Islet of Langerhans (tissue), 1 donor: ENCODE results near the gene CHST4.
"Not testable (repeated sequence)": the region's sequence is repeated elsewhere in the genome, so short reads cannot be mapped to it uniquely, and the experiment has no call there.

Experiments
- FAIRE-seq: peaks from one replicate; lab custom pipeline; 2011; peaks lifted over from hg19 to GRCh38; lab: Jason Lieb, UNC

CHST4 gene

DNA sequence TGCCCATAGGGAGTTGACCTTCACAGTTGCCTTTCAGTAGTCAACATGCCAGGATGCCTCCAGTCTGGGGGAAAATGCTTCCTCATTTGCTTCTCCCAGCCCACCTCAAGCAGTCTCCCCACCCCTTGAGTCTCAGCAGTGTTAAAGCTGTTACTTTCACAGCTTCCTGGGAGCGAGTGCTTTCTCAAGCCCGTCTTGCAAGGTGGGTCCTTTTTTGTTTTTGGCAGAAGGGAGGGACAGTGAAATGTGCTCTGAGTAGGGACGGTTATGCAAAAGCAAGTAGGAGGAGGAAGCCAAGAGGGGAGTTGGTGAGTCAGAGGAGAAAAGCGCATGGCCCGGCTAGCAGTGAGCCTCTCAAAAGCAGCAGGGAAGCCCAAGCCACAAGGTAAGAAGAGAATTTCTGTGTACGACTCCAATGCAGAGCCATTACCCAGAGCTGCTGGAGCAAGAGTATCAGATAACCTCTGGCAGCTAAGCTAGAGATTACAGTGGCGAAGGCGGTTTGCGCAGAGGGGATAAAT, at the start of gene CHST4:
Gene CHST4 (plus strand): TSS at position 316 of the 521 bp plus-strand sequence. CDS start 10,252 bp downstream, outside the sequence.
- no peak for FAIRE-seq

DNA sequence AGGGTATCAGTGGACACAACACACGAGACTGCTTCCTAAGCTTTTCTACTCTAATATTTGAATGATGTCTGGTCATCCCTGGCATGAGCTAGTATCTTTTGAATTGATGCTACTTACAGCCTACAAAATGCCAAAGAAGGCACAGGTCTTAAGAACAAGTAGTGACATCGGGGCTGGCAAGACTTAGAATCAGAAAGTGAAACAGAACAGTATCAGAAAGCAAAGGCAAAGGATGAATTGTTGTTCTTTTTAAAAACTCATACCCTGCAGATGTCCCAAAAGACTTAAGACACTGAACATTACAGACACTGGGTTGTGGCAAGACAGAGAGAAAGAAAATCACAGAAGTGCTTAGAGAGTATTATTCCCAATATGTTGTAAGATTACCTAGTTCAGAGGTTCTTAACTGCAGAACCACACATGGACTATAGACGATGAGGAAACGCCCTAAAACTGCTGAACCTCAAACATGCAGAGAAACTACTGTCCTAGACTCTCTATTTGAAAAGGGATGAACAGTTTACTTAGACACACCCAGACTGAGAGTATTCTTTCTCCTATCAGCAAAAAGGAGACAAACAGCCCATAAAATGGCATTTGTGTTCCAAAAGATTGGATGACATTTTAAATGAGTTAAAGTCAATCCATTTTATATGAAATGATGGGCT, 49.6 kb upstream of the CHST4 start:
- no peak for FAIRE-seq

DNA sequence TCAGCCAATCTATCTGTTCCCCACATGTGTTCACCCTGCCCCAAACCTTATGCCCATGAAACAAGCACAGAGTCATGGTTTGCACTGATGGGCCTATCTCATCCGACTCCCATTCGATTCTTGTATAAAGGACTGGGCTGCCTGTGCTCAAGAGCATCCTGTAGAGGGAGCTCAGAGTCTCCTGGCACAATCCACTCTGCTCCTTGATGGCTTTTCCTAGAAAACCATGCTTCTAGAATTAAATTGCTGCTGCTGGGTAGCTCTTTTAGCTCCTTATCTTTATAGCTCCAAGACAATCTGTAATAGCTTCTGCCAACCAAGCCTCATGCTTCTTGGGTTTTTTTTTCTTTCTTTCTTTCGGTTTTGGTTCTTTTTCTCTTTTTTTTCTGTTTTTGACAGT, 46.8 kb upstream of the CHST4 start:
- no peak for FAIRE-seq

DNA sequence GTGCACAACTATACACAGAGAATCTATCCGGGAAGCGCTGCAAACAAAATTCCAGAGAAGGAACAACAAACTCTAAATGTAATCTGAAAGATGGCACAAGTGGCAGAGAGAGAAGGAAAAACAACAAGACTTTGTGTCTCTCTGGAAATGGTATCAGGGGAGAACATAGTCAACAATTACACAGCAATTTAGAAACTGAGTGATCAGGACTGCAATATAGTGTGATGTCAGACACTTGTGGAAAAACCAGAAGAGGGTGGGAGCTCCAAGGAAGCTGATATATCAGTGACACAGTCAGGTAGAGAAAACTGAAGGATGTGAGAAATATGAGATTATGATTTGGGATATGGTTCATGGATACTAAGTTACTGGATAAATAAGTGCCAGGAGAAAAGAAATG, 45.3 kb upstream of the CHST4 start:
- no peak for FAIRE-seq

DNA sequence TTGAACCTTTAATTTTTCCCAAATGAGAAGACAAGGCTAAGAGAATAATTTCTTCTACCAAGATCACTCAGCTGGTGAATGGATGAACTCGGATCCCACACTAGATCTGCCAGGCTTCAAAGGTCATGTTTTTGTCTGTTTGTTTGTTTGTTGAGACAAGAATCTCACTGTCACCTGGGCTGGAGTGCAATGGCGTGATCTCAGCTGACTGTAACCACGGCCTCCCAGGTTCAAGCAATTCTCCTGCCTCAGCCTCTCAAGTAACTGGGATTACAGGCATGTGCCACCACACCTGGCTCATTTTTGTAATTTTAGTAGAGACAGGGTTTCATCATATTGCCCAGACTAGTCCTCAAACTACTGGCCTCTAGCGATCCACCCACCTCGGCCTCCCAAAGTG, 43.7 kb upstream of the CHST4 start:
- no peak for FAIRE-seq

DNA sequence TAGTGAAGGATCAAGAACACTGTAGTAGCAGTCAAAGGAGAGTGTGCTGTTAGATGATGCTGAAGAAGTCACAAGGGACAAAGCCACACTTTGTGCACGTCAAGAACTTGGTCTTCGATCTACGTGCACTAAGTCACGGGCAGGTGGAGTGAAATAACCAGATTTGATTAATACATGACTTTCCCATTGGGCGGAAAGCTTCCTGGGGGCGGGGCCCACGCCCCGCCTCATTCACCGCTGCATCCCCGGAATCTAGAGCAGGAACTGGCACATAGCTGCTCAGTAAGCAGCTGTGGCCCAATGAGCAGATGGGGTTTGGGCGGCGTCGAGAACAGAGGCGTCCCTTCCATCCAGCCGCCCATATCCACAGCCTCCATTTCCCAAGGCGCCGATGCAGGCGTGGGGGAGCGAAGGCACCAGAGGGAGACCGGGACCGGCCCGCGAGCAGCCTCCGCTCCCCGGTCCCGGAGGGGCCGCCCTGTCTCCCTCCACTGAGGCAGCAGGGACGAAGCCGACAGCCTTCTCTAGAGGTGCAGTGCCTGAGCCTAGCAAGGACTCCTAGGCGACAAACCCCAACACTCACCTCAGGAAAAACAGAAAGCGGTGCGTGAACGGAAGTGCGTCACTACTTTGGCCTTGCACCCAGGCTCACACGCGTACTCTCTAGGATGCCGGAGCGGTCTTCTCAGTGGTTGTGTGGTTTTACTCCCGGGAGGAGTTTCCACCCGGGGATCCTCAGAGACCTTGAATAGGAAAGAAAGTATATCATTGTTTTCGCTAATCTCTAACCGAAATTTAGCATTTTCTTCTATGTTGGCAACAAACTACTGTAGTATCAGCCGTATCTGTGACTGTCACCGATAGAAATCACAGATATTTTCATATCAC, 42.0 kb upstream of the CHST4 start:
- FAIRE-seq: peak; percentile 95

DNA sequence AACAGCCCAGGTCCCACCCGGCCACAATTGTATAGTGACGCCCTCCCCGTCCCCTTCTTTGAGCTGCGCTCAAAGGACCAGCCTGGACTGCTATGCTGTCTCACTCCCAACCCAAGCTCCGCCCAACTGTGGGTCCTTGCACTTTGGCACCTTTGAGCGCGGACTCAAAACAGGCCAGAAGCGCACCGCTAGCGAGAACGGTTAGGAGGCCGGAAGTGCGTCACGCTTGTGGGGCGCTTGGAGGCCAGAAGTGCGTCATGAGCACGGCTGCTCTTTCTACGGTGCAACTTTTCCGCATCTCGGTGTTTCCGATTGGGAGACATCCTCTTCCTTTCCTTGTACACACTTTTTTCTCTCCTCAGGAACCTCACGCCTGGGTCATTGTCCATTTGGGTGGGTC, 37.1 kb upstream of the CHST4 start, which contains the start of gene ZNF19:
Gene ZNF19 (minus strand): TSS at position 203 of the 400 bp plus-strand sequence. CDS start 7,210 bp downstream, outside the sequence.
- FAIRE-seq: no peak

DNA sequence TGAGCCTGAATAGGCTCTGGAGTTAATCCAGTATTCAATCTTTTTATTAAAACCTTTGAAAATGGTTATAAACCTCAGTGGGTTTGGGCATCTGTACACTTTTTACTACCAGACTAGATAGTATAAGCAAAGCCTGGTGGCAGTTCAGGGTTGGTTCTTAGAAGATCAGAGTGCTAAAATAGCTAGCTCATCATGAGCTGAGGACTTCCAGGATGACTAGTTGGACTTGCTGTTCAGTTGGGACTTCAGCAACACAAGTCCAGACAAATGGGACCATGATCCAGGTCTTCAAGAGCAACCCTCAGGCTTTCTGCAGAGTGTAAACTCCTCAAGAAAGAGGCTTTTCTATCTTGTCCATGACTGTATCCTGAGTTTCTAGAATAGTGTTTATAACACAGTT, 35.9 kb upstream of the CHST4 start:
- FAIRE-seq: no peak

DNA sequence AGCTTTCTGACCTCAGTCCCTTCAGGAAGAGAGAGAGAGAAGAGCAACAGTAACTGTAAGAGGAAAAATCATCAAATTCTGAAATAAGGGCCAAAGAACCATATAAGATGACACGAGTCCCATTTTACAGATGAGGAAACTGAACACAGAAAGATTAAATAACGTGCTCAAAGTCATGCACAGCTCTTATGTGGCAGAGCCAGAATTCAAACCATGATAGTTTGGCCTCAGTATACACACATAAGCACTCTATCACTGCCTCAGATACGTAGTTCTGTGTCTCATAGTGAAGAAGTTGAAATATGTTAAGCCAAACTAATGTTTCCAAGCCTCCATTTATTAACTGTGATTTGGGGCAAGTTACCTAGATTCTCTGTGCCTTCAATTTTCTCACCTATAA, 35.2 kb upstream of the CHST4 start:
- FAIRE-seq: no peak

DNA sequence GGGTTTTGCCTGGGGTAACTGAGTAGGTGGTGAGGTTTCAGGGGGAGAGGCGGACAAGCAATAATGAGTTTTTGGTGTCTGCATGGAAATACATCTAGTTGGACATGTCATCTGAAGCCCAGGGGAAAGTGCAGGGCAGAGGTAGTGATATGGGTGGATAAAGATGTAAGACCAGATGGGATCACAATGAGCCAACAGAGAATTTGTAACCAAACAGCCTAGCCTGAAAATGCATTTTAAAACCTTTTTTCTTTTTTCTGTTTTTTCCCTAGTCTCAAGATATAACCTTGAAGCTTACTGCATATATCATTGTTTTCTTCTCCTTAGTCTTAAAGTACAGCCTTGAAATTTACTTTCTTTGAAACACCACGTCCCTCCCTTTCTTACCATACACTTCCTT, 33.4 kb upstream of the CHST4 start:
- FAIRE-seq: no peak

DNA sequence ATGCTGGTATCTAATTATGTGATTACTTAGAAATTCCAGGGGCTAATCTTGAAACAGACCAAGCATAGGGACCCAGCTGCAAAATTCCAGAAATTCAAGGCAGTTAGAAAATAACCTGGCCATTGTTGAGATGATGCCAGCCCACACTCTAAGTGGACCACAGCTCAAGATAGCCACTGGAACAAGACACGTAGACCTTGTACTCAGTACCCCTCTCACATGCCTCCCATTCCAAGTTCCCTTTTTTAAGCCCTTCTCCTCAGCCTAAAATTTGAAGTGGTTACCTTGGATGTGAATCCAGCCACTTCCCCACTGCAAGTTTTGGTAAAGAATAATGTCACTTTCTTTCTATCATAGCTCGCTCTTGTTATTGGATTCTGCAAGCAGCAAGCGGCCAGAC, 33.0 kb upstream of the CHST4 start:
- FAIRE-seq: no peak

DNA sequence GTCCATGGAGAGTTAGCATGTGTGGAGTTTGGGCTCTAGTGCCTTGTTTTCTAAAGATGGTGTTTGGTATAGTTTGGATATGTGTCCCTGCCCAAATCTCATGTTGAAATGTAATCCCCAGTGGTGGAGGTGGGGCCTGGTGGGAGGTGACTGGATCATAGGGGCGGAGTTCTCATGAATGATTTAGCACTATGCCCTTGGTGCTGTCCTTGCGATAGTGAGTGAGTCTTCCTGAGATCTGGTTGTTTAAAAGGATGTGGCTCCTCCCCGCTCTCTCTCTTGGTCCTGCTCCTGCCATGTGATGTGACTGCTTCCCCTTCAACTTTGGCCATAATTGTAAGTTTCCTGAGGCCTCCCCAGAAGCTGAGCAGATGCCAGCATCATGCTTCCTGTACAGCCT, 28.2 kb upstream of the CHST4 start:
- FAIRE-seq: no peak

DNA sequence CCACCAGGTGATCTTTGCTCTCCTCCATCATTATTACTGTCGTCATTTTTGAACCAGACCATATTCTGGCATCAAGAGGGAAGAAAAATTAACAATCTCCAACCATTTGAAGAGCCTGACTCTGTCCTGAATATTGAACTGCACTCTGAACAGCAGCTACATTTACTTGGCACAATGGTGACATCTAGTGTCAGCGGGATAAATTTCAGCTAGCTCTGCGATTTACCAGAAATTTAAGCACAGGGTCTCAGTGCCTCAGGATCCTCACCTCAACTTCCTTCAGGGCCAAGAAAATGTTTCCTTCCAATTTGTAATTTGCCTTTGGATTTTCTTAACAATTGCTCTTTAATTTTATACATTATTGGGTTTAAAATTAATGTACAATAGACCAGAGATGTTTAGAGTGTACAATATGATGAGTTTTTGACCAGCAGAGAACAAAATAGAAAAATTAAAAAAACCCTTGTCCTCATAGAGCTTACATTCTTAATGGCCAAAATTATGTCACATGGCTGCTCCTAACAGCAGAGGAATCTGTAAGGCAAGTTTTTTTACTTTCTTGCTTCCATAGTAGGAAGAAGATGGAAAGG, 26.4 kb upstream of the CHST4 start:
- FAIRE-seq: peak; percentile 91

DNA sequence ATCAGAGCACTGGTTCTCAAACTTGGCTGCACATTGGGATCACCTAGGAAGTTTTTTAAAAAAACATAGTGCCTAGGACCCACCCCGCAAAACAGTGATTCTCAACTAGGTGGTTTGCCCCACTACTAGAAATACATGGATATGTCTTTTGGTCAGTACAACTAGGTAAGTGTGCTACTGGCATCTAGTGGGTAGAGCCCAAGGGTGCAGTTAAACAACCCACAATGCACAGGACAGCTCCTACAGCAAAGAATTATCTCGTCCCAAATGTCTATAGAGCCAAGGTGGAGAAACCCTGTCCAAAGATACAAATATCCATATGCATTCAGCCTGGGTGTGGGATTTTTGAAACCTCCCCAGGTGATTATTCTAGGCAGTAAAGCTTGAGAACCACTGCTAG, 25.3 kb upstream of the CHST4 start:
- no peak for FAIRE-seq

DNA sequence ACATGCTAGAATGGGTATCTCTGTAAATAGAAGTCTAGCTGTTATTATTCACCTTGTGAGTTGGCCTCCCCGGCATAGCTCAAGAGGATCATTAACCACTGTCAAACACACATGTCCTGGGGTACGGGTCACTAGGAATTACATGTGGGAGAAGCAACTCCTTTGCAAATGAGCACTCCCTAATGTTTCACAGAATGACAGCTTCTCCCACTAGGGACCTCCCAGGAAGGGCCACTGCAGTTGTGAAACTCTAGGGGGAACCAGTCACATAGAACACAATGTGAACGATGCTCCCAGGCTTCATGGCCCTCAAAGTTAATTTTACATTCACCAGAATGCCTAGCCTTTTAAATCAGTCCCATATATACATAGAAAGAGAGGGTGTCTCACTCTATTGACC, 24.7 kb upstream of the CHST4 start:
- FAIRE-seq: no peak

DNA sequence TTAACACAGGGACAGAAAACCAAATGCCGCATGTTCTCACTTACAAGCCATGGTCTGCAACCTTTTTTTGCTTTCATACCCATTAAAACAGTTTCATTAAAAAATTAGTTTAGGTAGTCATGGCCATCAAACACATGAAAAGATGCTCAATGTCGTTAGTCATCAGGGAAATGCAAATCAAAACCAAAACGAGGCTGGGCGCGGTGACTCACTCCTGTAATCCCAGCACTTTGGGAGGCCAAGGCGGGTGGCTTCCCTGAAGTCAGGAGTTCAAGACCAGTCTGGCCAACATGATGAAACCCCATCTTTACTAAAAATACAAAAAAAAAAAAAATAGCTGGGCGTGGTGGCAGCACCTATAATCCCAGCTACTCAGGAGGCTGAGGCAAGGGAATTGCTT, 22.2 kb upstream of the CHST4 start:
- not testable (repeated sequence) for FAIRE-seq

DNA sequence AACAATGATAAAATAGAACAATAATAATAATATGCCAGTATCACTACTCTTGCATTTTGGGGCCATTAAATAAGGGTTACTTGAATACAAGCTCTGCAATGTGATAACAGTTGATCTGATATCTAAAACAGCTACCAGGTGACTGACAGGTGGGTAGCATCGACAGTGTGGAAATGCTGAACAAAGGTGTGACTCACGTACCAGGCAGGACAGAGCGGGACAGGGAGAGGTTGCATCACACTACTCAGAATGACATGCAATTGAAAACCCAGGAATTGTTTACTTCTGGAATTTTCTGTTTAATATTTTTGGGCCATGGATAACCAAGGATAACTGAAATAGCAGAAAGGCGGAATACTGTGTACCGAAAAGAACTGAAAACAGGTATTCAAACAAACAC, 21.3 kb upstream of the CHST4 start:
- no peak for FAIRE-seq

DNA sequence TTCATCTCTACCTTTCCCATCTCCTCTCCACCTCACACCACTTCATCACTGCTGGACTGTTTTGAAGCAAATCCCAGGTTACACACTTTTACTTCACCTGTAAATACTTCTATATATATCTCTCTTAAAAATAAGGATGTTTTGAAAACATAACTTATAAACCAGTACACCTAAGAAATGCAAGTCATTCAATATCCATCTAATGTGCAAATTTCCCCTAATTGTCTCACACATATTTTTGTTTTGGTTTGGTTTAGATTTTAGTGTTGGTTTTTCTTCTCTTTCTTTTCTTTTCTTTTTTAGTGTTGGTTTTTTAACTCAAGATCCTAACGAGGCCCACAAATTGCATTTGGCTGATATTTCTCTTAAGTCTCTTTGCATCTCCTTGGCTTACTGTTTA, 19.2 kb upstream of the CHST4 start:
- no peak for FAIRE-seq

DNA sequence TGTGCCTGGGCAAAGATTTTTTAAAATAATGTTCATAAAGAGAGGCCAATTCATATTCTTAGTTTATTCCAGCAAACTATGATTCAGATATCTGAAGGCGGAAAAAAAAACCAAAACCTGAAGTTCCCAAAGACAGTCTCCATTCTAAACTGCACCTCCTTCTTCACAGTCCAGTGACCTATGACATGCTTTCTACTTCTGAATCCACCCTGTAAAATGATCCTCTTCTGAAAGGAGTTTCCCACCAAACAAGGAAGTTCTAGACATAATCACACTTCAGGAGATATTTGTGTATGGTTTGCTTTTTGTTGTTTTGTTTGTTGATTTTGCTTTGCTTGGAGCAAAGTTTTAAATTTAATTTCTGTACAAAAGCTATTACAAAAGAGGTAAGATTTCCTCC, 12.9 kb upstream of the CHST4 start:
- no peak for FAIRE-seq

DNA sequence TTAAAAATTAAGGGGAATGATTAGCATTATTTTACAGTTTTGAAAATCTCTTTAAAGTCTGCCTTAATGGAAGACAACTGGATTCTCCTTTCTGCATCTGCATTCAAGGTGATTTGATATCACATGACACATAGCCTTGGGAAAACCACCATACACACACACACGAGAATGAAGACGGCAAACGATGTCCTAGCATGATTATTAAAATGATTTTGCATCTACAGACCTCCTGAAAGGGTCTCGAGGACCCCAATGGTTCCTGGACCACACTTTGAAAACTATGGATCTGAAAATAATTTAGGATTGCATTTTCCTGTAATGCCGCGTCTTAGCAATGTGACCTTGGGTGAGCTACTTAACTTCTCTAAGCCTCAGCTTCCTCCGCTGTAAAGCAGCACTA, 11.8 kb upstream of the CHST4 start:
- FAIRE-seq: no peak

DNA sequence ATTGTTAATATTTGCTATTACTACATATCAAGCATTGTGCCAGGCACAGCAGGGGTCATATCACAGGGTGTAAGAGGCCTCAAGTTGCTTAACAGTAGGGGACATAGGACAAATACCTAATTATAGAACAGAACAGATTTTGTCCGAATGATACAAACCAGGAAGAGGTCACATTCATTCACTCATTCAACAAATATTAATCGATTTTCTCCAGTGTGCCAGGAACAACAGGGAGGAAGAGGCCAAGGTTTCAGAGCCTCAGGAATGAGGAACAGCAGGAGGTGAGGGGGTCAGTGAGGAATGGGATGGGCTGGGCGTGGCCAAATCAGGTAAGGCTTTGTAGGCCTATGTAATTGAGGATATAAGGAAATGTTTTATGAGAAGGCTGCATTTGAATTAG, 11.2 kb upstream of the CHST4 start:
- FAIRE-seq: no peak

DNA sequence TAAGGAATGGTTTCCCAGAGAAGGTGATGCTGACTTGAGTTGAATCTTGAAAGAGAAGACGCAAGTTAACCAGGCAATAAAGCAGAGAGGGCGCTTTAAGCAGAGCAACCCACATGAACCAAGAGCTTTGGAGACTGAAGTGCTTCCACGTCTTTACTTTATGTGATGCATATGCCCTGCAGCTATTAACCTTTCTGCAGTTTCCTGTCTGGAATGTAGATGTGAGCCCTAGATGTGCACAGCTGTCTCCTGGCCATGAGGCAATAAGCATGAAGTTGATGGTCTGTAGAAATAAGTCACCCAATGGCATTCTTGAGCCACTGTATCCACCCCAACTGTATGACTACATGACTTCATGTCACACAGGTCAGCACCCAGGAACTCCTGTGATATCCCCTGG, 5.7 kb upstream of the CHST4 start:
- FAIRE-seq: no peak
